ENCODE data around the gene ZBTB32. TPM values are rescaled to one million over a fixed set of nuclear protein-coding genes. Genes with fewer than 3 reads are reported as not detected.

ZBTB32 gene
- total RNA-seq, 1 donor from 2014 or later, result not detected

DNA sequence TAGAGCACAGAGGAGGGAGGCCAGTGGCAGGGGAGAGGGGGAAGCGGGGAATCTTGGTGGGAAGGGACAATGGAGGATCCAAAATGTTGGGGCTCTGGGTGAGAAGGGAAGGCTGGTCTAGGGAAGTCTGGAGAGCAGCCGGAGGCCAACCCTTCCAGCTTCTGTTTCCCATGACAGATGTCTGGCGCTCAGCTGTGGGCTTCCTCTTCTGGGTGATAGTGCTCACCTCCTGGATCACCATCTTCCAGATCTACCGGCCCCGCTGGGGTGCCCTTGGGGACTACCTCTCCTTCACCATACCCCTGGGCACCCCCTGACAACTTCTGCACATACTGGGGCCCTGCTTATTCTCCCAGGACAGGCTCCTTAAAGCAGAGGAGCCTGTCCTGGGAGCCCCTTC is 42.2 kb downstream of the ZBTB32 start:
- Mint-ChIP-seq H3K36me3 (ENCODE audit: low read depth) (no peaks in the 10 kb centered on the region), H3K27me3 (ENCODE audit: low read depth) (no peaks in the 10 kb centered on the region), H3K4me1 (ENCODE audit: low read depth) (peaks cover 59% of the 10 kb centered on the region), H3K9me3 (ENCODE audit: low read depth) (no peaks in the 10 kb centered on the region), H3K27ac (ENCODE audit: unreplicated experiment) (peak overlapping the region; percentile 100), H3K4me3 (ENCODE audit: unreplicated experiment) (peak overlapping the region; percentile 97)
- no peak for TF ChIP-seq CTCF (IDR thresholded peaks at IDR 0.05)
- DNase-seq (ENCODE audit: low spot score), result peak; percentile 72

- peaks cover 55% of the 10 kb centered on the region for H3K4me1 Mint-ChIP-seq (ENCODE audit: low read depth)
- peak within 1 kb of the TSS; percentile 99 for H3K4me3 Mint-ChIP-seq (ENCODE audit: unreplicated experiment)
- peak; percentile 98 for DNase-seq (ENCODE audit: low spot score)
- no peak for TF ChIP-seq CTCF (IDR thresholded peaks at IDR 0.05)
- H3K9me3 Mint-ChIP-seq (ENCODE audit: low read depth), result no peaks in the 10 kb centered on the region
- no peaks in the 10 kb centered on the region for H3K27me3 Mint-ChIP-seq (ENCODE audit: low read depth)
- H3K36me3 Mint-ChIP-seq (ENCODE audit: low read depth), result no peaks in the 10 kb centered on the region
- peak within 1 kb of the TSS; percentile 92 for H3K27ac Mint-ChIP-seq (ENCODE audit: unreplicated experiment)
Measured at GRCh38 chr19:35748106-35749020, 44.0 kb downstream of the ZBTB32 start, which contains the start of gene LIN37. TSS of gene LIN37 (plus strand) at chr19:35748576. CDS start at chr19:35748725, 149 bp downstream.

- H3K9me3 Mint-ChIP-seq (ENCODE audit: low read depth), result no peaks in the 10 kb centered on the region
- no peaks in the 10 kb centered on the region for H3K27me3 Mint-ChIP-seq (ENCODE audit: low read depth)
- peaks cover 5% of the 10 kb centered on the region for H3K36me3 Mint-ChIP-seq (ENCODE audit: low read depth)
- no peak for DNase-seq (ENCODE audit: low spot score)
- peak overlapping the region; percentile 54 for H3K27ac Mint-ChIP-seq (ENCODE audit: unreplicated experiment)
- peaks cover 48% of the 10 kb centered on the region for H3K4me1 Mint-ChIP-seq (ENCODE audit: low read depth)
- H3K4me3 Mint-ChIP-seq (ENCODE audit: unreplicated experiment), result peak overlapping the region; percentile 99
- no peak for TF ChIP-seq CTCF (IDR thresholded peaks at IDR 0.05)
Measured at GRCh38 chr19:35750167-35750566, 45.8 kb downstream of the ZBTB32 start.

- peak; percentile 86 for DNase-seq (ENCODE audit: low spot score)
- H3K27me3 Mint-ChIP-seq (ENCODE audit: low read depth), result no peaks in the 10 kb centered on the region
Measured at GRCh38 chr19:35751839-35752745, 47.7 kb downstream of the ZBTB32 start.

More at GRCh38 chr19:35751839-35752745, 47.7 kb downstream of the ZBTB32 start:
- peaks cover 43% of the 10 kb centered on the region for H3K4me1 Mint-ChIP-seq (ENCODE audit: low read depth)
- no peak overlapping the region for H3K27ac Mint-ChIP-seq (ENCODE audit: unreplicated experiment)
- no peaks in the 10 kb centered on the region for H3K9me3 Mint-ChIP-seq (ENCODE audit: low read depth)
- H3K4me3 Mint-ChIP-seq (ENCODE audit: unreplicated experiment), result no peak overlapping the region
- peaks cover 8% of the 10 kb centered on the region for H3K36me3 Mint-ChIP-seq (ENCODE audit: low read depth)
- no peak for TF ChIP-seq CTCF (IDR thresholded peaks at IDR 0.05)

All from chondrocyte (in vitro differentiated cells).